ENCODE measurements around the gene SEC23A.
"Not testable (repeated sequence)": the region's sequence is repeated elsewhere in the genome, so short reads cannot be mapped to it uniquely, and the experiment has no call there.

- not testable (repeated sequence) for TF ChIP-seq POLR2A, CTCF (IDR thresholded peaks at IDR 0.05)
Measured at GRCh38 chr14:39143226-39143625, 40.2 kb upstream of the SEC23A start.
